ENCODE results near the gene RNF150. TPM values are rescaled to one million over a fixed set of nuclear protein-coding genes. Genes with fewer than 3 reads are reported as not detected.
"Not testable (repeated sequence)": the region's sequence is repeated elsewhere in the genome, so short reads cannot be mapped to it uniquely, and the experiment has no call there.

RNF150 gene
- total RNA-seq, 1 experiment from 2014 or later, result 4.4 TPM

DNA sequence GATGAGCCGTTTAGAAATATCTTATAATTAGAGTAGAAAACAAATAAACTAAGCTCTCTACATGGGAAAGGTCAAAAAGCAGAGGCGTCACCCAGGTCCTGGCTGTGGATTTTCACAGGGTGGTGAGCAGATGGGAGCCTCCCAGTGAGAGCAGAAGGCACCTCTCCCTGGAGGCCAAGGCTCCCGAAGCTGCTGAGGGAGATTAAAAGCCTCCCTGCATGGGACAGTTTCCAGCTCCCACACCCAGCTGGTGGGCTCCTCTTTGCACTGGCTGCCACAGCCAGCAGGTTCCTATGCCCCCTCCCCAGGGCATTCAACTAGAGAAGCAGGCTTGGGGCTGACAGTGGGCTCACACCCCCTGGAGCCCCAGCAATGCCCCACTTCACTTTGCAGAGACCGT lies 321.8 kb downstream of the RNF150 start:
- Histone ChIP-seq H2AK5ac (ENCODE audit: insufficient read length, low read length) (no peak overlapping the region), H2BK120ac (ENCODE audit: low read depth, low read length, poor library complexity, severe bottlenecking) (no peak overlapping the region), H4K91ac (ENCODE audit: insufficient read length, low read depth, low read length) (no peak overlapping the region), H3K56ac (ENCODE audit: insufficient read length, low read depth, low read length) (no peak overlapping the region), H3K4me2 (ENCODE audit: insufficient read depth, insufficient read length, low read length) (no peak overlapping the region), H3K79me2 (ENCODE audit: insufficient read depth, low read length) (no peaks in the 10 kb centered on the region), H4K5ac (ENCODE audit: insufficient read length, low read depth, low read length) (no peak overlapping the region), H3K23ac (ENCODE audit: insufficient read length, low read depth, low read length) (no peak overlapping the region), H2AFZ (ENCODE audit: low read length) (no peak overlapping the region), H3T11ph (ENCODE audit: low read length) (no peak overlapping the region), H3K23me2 (ENCODE audit: insufficient read length, low read depth, low read length, poor library complexity, severe bottlenecking) (no peaks in the 10 kb centered on the region), H3K4me1 (ENCODE audit: insufficient read depth, low read length) (no peaks in the 10 kb centered on the region), H2BK12ac (ENCODE audit: insufficient read length, low read depth, low read length) (no peak overlapping the region), H2BK15ac (ENCODE audit: low read depth, low read length) (no peak overlapping the region), H3K14ac (ENCODE audit: insufficient read depth, low read length) (no peak overlapping the region), H3K27ac (ENCODE audit: insufficient read length, low read depth, low read length) (no peak overlapping the region), H3K4ac (ENCODE audit: low read depth, low read length) (no peak overlapping the region), H3K9me3 (ENCODE audit: control insufficient read depth, low read depth, low read length) (no peaks in the 10 kb centered on the region), H3K18ac (ENCODE audit: insufficient read length, low read depth, low read length) (no peak overlapping the region), H3K79me1 (ENCODE audit: insufficient read depth, low read depth, low read length, poor library complexity, severe bottlenecking) (no peaks in the 10 kb centered on the region), H2BK5ac (ENCODE audit: insufficient read length, low read length) (no peak overlapping the region), H3K27me3 (ENCODE audit: insufficient read depth, low read length) (no peaks in the 10 kb centered on the region), H4K20me1 (ENCODE audit: control insufficient read depth, insufficient read depth, insufficient read length) (no peaks in the 10 kb centered on the region), H4K8ac (replicated peaks; ENCODE audit: insufficient read length, low read depth, low read length) (no peak overlapping the region), H3K9ac (ENCODE audit: extremely low read depth, insufficient read length, low read length) (no peak overlapping the region), H2BK20ac (ENCODE audit: low read depth, low read length, poor library complexity, severe bottlenecking) (no peak overlapping the region)
- Mint-ChIP-seq H3K27ac (no peak overlapping the region), H3K9me3 (no peaks in the 10 kb centered on the region), H3K4me3 (no peak overlapping the region; a peak in 1 of 5 replicates), H3K36me3 (ENCODE audit: insufficient read depth in 1 of 3, low read depth in 3 of 3) (no peaks in the 10 kb centered on the region), H3K27me3 (ENCODE audit: low read depth) (peaks cover 5% of the 10 kb centered on the region; the same call in 1 of the 2 replicates), H3K4me1 (peaks cover 0 to 10% of the 10 kb centered on the region in 2 experiments; a peak in 3 of 4 replicates)
- TF ChIP-seq, protein P1, sequence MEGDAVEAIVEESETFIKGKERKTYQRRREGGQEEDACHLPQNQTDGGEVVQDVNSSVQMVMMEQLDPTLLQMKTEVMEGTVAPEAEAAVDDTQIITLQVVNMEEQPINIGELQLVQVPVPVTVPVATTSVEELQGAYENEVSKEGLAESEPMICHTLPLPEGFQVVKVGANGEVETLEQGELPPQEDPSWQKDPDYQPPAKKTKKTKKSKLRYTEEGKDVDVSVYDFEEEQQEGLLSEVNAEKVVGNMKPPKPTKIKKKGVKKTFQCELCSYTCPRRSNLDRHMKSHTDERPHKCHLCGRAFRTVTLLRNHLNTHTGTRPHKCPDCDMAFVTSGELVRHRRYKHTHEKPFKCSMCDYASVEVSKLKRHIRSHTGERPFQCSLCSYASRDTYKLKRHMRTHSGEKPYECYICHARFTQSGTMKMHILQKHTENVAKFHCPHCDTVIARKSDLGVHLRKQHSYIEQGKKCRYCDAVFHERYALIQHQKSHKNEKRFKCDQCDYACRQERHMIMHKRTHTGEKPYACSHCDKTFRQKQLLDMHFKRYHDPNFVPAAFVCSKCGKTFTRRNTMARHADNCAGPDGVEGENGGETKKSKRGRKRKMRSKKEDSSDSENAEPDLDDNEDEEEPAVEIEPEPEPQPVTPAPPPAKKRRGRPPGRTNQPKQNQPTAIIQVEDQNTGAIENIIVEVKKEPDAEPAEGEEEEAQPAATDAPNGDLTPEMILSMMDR (conservative IDR thresholded peaks at IDR 0.05), result no peak
- WGBS (ENCODE audit: extremely low coverage, insufficient read length, low lambda C conversion rate), result no CpG with 5 or more reads among the region's 4 CpGs
- no peak for DNase-seq

DNA sequence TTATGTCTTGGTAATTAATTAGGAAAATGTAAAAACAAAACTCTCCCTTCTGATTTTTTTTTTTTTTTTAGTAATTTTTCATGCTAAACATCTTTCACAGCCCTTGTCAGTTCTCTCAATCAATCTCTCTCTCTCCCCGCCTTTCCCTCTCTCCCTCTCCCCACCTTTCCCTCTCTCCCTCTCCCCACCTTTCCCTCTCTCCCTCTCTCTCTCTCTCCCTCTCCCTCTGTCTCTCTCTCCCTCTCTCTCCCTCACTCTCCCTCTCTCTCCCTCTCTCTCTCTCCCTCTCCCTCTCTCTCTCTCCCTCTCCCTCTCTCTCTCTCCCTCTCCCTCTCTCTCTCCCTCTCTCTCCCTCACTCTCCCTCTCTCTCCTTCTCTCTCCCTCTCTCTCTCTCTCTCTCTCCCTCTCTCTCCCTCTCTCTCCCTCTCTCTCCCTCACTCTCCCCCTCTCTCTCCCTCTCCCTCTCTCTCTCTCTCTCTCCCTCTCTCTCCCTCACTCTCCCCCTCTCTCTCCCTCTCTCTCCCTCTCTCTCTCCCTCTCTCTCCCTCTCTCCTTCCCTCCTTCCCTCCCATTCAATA lies 322.6 kb downstream of the RNF150 start:
- not testable (repeated sequence) for H3K27me3 ChIP-seq (ENCODE audit: insufficient read depth, low read length); H3K23me2 ChIP-seq (ENCODE audit: insufficient read length, low read depth, low read length, poor library complexity, severe bottlenecking)

More for the DNA sequence above, 322.6 kb downstream of the RNF150 start:
- not testable (repeated sequence) for H2BK120ac ChIP-seq (ENCODE audit: low read depth, low read length, poor library complexity, severe bottlenecking); H3K4me1 ChIP-seq (ENCODE audit: insufficient read depth, low read length); DNase-seq; H3K23ac ChIP-seq (ENCODE audit: insufficient read length, low read depth, low read length); H3K79me1 ChIP-seq (ENCODE audit: insufficient read depth, low read depth, low read length, poor library complexity, severe bottlenecking); H2BK15ac ChIP-seq (ENCODE audit: low read depth, low read length); H2BK5ac ChIP-seq (ENCODE audit: insufficient read length, low read length); H3K4ac ChIP-seq (ENCODE audit: low read depth, low read length); H3K4me3 Mint-ChIP-seq; H3K79me2 ChIP-seq (ENCODE audit: insufficient read depth, low read length); H3K9ac ChIP-seq (ENCODE audit: extremely low read depth, insufficient read length, low read length); H3K27me3 Mint-ChIP-seq (ENCODE audit: low read depth); H3K56ac ChIP-seq (ENCODE audit: insufficient read length, low read depth, low read length); H3T11ph ChIP-seq (ENCODE audit: low read length); H3K9me3 ChIP-seq (ENCODE audit: control insufficient read depth, low read depth, low read length); H3K9me3 Mint-ChIP-seq; H3K18ac ChIP-seq (ENCODE audit: insufficient read length, low read depth, low read length); H3K27ac ChIP-seq (ENCODE audit: insufficient read length, low read depth, low read length); H4K91ac ChIP-seq (ENCODE audit: insufficient read length, low read depth, low read length); H3K14ac ChIP-seq (ENCODE audit: insufficient read depth, low read length); H2AK5ac ChIP-seq (ENCODE audit: insufficient read length, low read length); H3K4me2 ChIP-seq (ENCODE audit: insufficient read depth, insufficient read length, low read length); H4K20me1 ChIP-seq (ENCODE audit: control insufficient read depth, insufficient read depth, insufficient read length); H3K36me3 Mint-ChIP-seq (ENCODE audit: insufficient read depth in 1 of 3, low read depth in 3 of 3); H4K5ac ChIP-seq (ENCODE audit: insufficient read length, low read depth, low read length); H4K8ac ChIP-seq (replicated peaks; ENCODE audit: insufficient read length, low read depth, low read length); H2AFZ ChIP-seq (ENCODE audit: low read length); H2BK12ac ChIP-seq (ENCODE audit: insufficient read length, low read depth, low read length); H3K27ac Mint-ChIP-seq; H2BK20ac ChIP-seq (ENCODE audit: low read depth, low read length, poor library complexity, severe bottlenecking)
- WGBS (ENCODE audit: extremely low coverage, insufficient read length, low lambda C conversion rate), result no CpG with 5 or more reads among the region's 1 CpG
- H3K4me1 Mint-ChIP-seq, result peaks cover 0 to 10% of the 10 kb centered on the region in 2 experiments; a peak in 2 of 4 replicates
